ENCODE data around the gene SLC31A2. TPM values are rescaled to one million over a fixed set of nuclear protein-coding genes. Genes with fewer than 3 reads are reported as not detected.

Gene SLC31A2
- polyA plus RNA-seq, 2 donors, result 4.9 to 7.4 TPM

DNA sequence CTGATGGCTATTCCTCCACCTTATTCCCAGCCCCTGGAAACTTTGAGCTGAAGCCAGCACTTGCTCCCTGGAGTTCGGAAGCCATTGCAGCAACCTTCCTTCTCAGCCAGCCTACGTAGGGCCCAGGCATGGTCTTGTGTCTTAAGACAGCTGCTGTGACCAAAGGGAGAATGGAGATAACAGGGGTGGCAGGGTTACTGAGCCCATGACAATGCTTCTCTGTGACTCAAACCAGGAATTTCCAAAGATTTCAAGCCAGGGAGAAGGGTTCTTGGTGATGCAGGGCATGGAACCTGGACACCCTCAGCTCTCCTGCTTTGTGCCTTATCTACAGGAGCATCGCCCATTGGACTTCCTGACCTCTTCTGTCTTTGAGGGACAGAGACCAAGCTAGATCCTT, 12.2 kb downstream of the SLC31A2 start:
- Histone ChIP-seq H3K36me3 (ENCODE audit: control insufficient read depth in 2 of 2, insufficient read depth in 2 of 2, low read length in 1 of 2) (peaks cover 28 to 46% of the 10 kb centered on the region in 2 donors), H3K9me3 (ENCODE audit: control insufficient read depth in 2 of 2, insufficient read depth in 1 of 2, low read depth in 1 of 2, low read length in 1 of 2) (no peaks in the 10 kb centered on the region), H3K27me3 (ENCODE audit: control insufficient read depth in 1 of 2, insufficient read depth in 2 of 2, low read length in 2 of 2) (no peaks in the 10 kb centered on the region), H3K27ac (ENCODE audit: low read depth in 2 of 2, low read length in 1 of 2) (no peak overlapping the region), H3K4me3 (ENCODE audit: low read depth in 1 of 2, low read length in 2 of 2) (no peak overlapping the region), H3K4me1 (ENCODE audit: control insufficient read depth in 2 of 2, insufficient read depth in 2 of 2, low read length in 1 of 2) (no peaks in the 10 kb centered on the region)
- WGBS, 2 donors, result 64 to 65% methylated on average over 3 of the region's 3 CpGs

GRCh38 chr9:113164536-113165300, 13.9 kb downstream of the SLC31A2 start:
- Histone ChIP-seq H3K9me3 (ENCODE audit: control insufficient read depth in 2 of 2, insufficient read depth in 1 of 2, low read depth in 1 of 2, low read length in 1 of 2) (no peaks in the 10 kb centered on the region), H3K4me3 (ENCODE audit: low read depth in 1 of 2, low read length in 2 of 2) (no peak overlapping the region), H3K27me3 (ENCODE audit: control insufficient read depth in 1 of 2, insufficient read depth in 2 of 2, low read length in 2 of 2) (no peaks in the 10 kb centered on the region), H3K4me1 (ENCODE audit: control insufficient read depth in 2 of 2, insufficient read depth in 2 of 2, low read length in 1 of 2) (no peaks in the 10 kb centered on the region), H3K36me3 (ENCODE audit: control insufficient read depth in 2 of 2, insufficient read depth in 2 of 2, low read length in 1 of 2) (peaks cover 36 to 58% of the 10 kb centered on the region in 2 donors), H3K27ac (ENCODE audit: low read depth in 2 of 2, low read length in 1 of 2) (no peak overlapping the region)
- WGBS, 2 donors, result 50 to 60% methylated on average over 4 of the region's 4 CpGs

DNA sequence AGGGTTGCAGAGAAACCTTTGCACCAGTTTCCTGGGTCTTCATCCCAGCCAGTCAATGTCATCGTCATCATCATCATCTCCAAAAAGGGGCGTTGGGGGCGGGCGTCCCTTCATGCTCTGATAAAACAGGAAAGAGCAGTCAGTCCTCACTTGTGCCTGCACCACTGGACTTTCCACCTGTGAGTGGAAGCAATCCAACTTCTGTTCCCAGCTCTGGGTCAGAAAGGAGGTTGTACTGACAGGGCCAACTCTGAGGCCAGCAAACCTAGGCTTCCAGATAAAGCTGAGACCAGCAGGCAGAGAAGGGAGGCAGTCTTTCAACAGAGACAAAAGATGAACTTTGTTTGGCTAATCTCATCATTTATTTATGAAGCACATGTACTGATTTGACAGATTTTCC, 15.2 kb downstream of the SLC31A2 start:
- Histone ChIP-seq H3K4me3 (ENCODE audit: low read depth in 1 of 2, low read length in 2 of 2) (no peak overlapping the region), H3K9me3 (ENCODE audit: control insufficient read depth in 2 of 2, insufficient read depth in 1 of 2, low read depth in 1 of 2, low read length in 1 of 2) (no peaks in the 10 kb centered on the region), H3K27me3 (ENCODE audit: control insufficient read depth in 1 of 2, insufficient read depth in 2 of 2, low read length in 2 of 2) (no peaks in the 10 kb centered on the region), H3K27ac (ENCODE audit: low read depth in 2 of 2, low read length in 1 of 2) (no peak overlapping the region), H3K4me1 (ENCODE audit: control insufficient read depth in 2 of 2, insufficient read depth in 2 of 2, low read length in 1 of 2) (no peaks in the 10 kb centered on the region), H3K36me3 (ENCODE audit: control insufficient read depth in 2 of 2, insufficient read depth in 2 of 2, low read length in 1 of 2) (peaks cover 36 to 59% of the 10 kb centered on the region in 2 donors)
- WGBS, 2 donors, result 89 to 91% methylated on average over 4 of the region's 4 CpGs

- Histone ChIP-seq H3K27ac (ENCODE audit: low read depth in 2 of 2, low read length in 1 of 2) (no peak overlapping the region), H3K27me3 (ENCODE audit: control insufficient read depth in 1 of 2, insufficient read depth in 2 of 2, low read length in 2 of 2) (no peaks in the 10 kb centered on the region), H3K4me1 (ENCODE audit: control insufficient read depth in 2 of 2, insufficient read depth in 2 of 2, low read length in 1 of 2) (no peaks in the 10 kb centered on the region), H3K36me3 (ENCODE audit: control insufficient read depth in 2 of 2, insufficient read depth in 2 of 2, low read length in 1 of 2) (peaks cover 32 to 56% of the 10 kb centered on the region in 2 donors), H3K9me3 (ENCODE audit: control insufficient read depth in 2 of 2, insufficient read depth in 1 of 2, low read depth in 1 of 2, low read length in 1 of 2) (no peaks in the 10 kb centered on the region), H3K4me3 (ENCODE audit: low read depth in 1 of 2, low read length in 2 of 2) (no peak overlapping the region)
- WGBS, 2 donors, result 94 to 97% methylated on average over 5 of the region's 5 CpGs
Observed at GRCh38 chr9:113168809-113169208, 18.0 kb downstream of the SLC31A2 start.

- H3K27me3 ChIP-seq (ENCODE audit: control insufficient read depth in 1 of 2, insufficient read depth in 2 of 2, low read length in 2 of 2), result no peaks in the 10 kb centered on the region
- no peak overlapping the region for H3K27ac ChIP-seq (ENCODE audit: low read depth in 2 of 2, low read length in 1 of 2)
- WGBS, 2 donors, result 95 to 97% methylated on average over 3 of the region's 3 CpGs
- peaks cover 21 to 42% of the 10 kb centered on the region in 2 donors for H3K36me3 ChIP-seq (ENCODE audit: control insufficient read depth in 2 of 2, insufficient read depth in 2 of 2, low read length in 1 of 2)
- no peaks in the 10 kb centered on the region for H3K4me1 ChIP-seq (ENCODE audit: control insufficient read depth in 2 of 2, insufficient read depth in 2 of 2, low read length in 1 of 2)
- no peaks in the 10 kb centered on the region for H3K9me3 ChIP-seq (ENCODE audit: control insufficient read depth in 2 of 2, insufficient read depth in 1 of 2, low read depth in 1 of 2, low read length in 1 of 2)
- H3K4me3 ChIP-seq (ENCODE audit: low read depth in 1 of 2, low read length in 2 of 2), result no peak overlapping the region
Observed at GRCh38 chr9:113173341-113173740, 22.5 kb downstream of the SLC31A2 start.

DNA sequence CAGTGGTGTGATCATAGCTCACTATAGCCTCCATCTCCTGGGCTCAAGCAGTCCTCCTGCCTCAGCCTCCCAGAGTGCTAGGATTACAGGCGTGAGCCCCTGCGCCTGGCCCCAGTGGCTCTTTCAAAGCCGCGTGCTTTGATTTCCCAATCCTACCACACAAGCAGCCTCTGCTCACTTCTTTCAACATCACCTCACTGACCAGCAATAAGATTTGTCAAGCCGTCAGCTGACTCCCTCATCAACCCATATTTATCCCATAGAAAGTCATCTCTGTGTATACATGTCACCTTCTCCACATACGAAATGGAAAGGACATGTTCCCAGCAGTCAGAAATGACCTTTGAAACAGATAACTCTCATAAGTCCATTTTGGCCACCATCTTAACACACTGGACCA, 26.0 kb downstream of the SLC31A2 start:
- Histone ChIP-seq H3K4me3 (ENCODE audit: low read depth in 1 of 2, low read length in 2 of 2) (no peak overlapping the region), H3K36me3 (ENCODE audit: control insufficient read depth in 2 of 2, insufficient read depth in 2 of 2, low read length in 1 of 2) (peaks cover 21 to 27% of the 10 kb centered on the region in 2 donors), H3K9me3 (ENCODE audit: control insufficient read depth in 2 of 2, insufficient read depth in 1 of 2, low read depth in 1 of 2, low read length in 1 of 2) (no peaks in the 10 kb centered on the region), H3K4me1 (ENCODE audit: control insufficient read depth in 2 of 2, insufficient read depth in 2 of 2, low read length in 1 of 2) (no peaks in the 10 kb centered on the region), H3K27me3 (ENCODE audit: control insufficient read depth in 1 of 2, insufficient read depth in 2 of 2, low read length in 2 of 2) (no peaks in the 10 kb centered on the region), H3K27ac (ENCODE audit: low read depth in 2 of 2, low read length in 1 of 2) (no peak overlapping the region)
- WGBS, 2 donors, result 95 to 98% methylated on average over 6 of the region's 6 CpGs

GRCh38 chr9:113177251-113177650, 26.4 kb downstream of the SLC31A2 start:
- Histone ChIP-seq H3K4me1 (ENCODE audit: control insufficient read depth in 2 of 2, insufficient read depth in 2 of 2, low read length in 1 of 2) (no peaks in the 10 kb centered on the region), H3K27ac (ENCODE audit: low read depth in 2 of 2, low read length in 1 of 2) (no peak overlapping the region), H3K9me3 (ENCODE audit: control insufficient read depth in 2 of 2, insufficient read depth in 1 of 2, low read depth in 1 of 2, low read length in 1 of 2) (no peaks in the 10 kb centered on the region), H3K27me3 (ENCODE audit: control insufficient read depth in 1 of 2, insufficient read depth in 2 of 2, low read length in 2 of 2) (no peaks in the 10 kb centered on the region), H3K4me3 (ENCODE audit: low read depth in 1 of 2, low read length in 2 of 2) (no peak overlapping the region), H3K36me3 (ENCODE audit: control insufficient read depth in 2 of 2, insufficient read depth in 2 of 2, low read length in 1 of 2) (peaks cover 24 to 30% of the 10 kb centered on the region in 2 donors)
- 95 to 97% methylated on average over 2 of the region's 2 CpGs for WGBS, 2 donors

DNA sequence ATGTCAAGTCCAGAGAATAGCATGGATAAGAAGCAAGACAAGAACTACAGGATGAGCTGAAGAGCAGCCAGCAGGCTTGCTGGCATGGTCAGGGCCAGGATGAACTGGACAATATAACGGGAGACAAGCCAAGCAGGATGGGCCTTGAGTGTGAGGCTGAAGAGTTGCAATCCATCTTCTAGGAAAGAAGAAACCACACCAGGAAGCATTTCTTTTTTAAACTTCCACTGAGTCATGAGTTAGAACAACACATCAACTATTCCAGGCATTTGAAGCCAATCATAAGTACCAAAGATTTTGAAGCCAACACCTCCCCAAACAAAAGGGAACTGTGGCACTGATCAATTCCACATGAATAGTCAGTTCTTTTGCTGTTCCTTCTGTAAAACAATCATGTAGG, 27.3 kb downstream of the SLC31A2 start:
- no peaks in the 10 kb centered on the region for H3K27me3 ChIP-seq (ENCODE audit: control insufficient read depth in 1 of 2, insufficient read depth in 2 of 2, low read length in 2 of 2)
- peaks cover 21 to 25% of the 10 kb centered on the region in 2 donors for H3K36me3 ChIP-seq (ENCODE audit: control insufficient read depth in 2 of 2, insufficient read depth in 2 of 2, low read length in 1 of 2)
- WGBS, 2 donors, result 95 to 100% methylated on average over 1 of the region's 1 CpG
- no peaks in the 10 kb centered on the region for H3K4me1 ChIP-seq (ENCODE audit: control insufficient read depth in 2 of 2, insufficient read depth in 2 of 2, low read length in 1 of 2)
- H3K4me3 ChIP-seq (ENCODE audit: low read depth in 1 of 2, low read length in 2 of 2), result no peak overlapping the region
- no peaks in the 10 kb centered on the region for H3K9me3 ChIP-seq (ENCODE audit: control insufficient read depth in 2 of 2, insufficient read depth in 1 of 2, low read depth in 1 of 2, low read length in 1 of 2)
- no peak overlapping the region for H3K27ac ChIP-seq (ENCODE audit: low read depth in 2 of 2, low read length in 1 of 2)

- no peaks in the 10 kb centered on the region for H3K27me3 ChIP-seq (ENCODE audit: control insufficient read depth in 1 of 2, insufficient read depth in 2 of 2, low read length in 2 of 2)
- no peak overlapping the region for H3K27ac ChIP-seq (ENCODE audit: low read depth in 2 of 2, low read length in 1 of 2)
- peaks cover 18 to 24% of the 10 kb centered on the region in 2 donors for H3K36me3 ChIP-seq (ENCODE audit: control insufficient read depth in 2 of 2, insufficient read depth in 2 of 2, low read length in 1 of 2)
- no peaks in the 10 kb centered on the region for H3K9me3 ChIP-seq (ENCODE audit: control insufficient read depth in 2 of 2, insufficient read depth in 1 of 2, low read depth in 1 of 2, low read length in 1 of 2)
- H3K4me3 ChIP-seq (ENCODE audit: low read depth in 1 of 2, low read length in 2 of 2), result no peak overlapping the region
- H3K4me1 ChIP-seq (ENCODE audit: control insufficient read depth in 2 of 2, insufficient read depth in 2 of 2, low read length in 1 of 2), result no peaks in the 10 kb centered on the region
- 84 to 93% methylated on average over 1 of the region's 1 CpG for WGBS, 2 donors
Observed at GRCh38 chr9:113179839-113180238, 29.0 kb downstream of the SLC31A2 start.

DNA sequence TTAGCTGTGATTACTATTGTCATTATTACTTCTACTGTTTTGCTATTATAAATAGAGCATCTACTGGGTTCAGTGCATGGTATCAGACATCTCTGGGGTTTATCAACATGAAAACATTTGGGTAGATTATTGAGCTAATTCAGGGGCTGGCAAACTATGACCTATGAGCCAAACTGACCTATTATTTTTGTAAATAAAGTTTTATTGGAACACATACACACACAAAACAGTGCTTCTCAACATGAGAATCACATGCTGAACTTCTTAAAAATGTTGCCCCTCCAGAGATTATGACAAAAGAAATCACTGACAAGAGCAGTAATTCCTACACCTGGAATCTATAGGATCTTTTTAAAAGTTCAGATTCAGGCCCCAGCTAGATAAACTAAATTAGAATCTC, 30.4 kb downstream of the SLC31A2 start:
- H3K27me3 ChIP-seq (ENCODE audit: control insufficient read depth in 1 of 2, insufficient read depth in 2 of 2, low read length in 2 of 2), result no peaks in the 10 kb centered on the region
- H3K36me3 ChIP-seq (ENCODE audit: control insufficient read depth in 2 of 2, insufficient read depth in 2 of 2, low read length in 1 of 2), result peaks cover 25% of the 10 kb centered on the region in 2 donors
- no peak overlapping the region for H3K27ac ChIP-seq (ENCODE audit: low read depth in 2 of 2, low read length in 1 of 2)
- no peak overlapping the region for H3K4me3 ChIP-seq (ENCODE audit: low read depth in 1 of 2, low read length in 2 of 2)
- H3K9me3 ChIP-seq (ENCODE audit: control insufficient read depth in 2 of 2, insufficient read depth in 1 of 2, low read depth in 1 of 2, low read length in 1 of 2), result no peaks in the 10 kb centered on the region
- no peaks in the 10 kb centered on the region for H3K4me1 ChIP-seq (ENCODE audit: control insufficient read depth in 2 of 2, insufficient read depth in 2 of 2, low read length in 1 of 2)
